ENCODE data around the gene GABRR3. TPM values are rescaled to one million over a fixed set of nuclear protein-coding genes. Genes with fewer than 3 reads are reported as not detected.

Gene GABRR3
- polyA plus RNA-seq, 3 donors = not detected

DNA sequence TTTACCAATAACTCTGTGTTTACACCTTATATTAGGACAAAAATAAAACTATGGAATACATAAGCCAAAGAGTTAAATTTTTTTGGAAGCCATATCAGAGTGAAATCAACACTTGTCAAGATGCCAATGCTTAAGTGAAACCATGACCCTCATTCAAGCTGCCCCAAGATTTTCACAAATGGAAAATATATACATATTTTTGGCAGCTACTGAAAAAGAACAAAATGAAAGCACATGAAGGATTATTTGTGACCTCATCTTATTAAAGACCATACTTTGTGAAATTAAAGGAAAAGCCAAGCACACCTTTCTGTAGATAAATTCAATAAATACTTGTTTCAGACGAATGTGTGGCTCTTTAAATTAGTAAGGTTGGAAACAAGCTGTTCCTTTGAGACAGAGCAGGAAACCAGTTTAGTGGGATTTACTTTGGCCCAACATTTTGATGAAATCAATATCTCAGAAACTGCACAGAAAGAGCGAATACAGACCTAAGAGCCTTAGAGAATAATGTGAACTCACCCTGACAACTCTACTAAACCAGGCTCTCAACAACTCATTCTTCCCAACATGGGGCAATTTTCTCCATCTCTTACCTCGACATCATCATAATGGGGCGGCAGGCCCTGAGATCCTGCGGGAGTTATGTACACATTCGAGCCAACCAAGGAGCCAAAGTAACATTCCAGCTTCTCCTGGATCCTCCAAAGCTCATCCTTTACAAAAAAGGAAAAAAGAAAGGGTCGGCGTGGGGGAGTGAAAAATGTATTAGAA is 73.9 kb downstream of the GABRR3 start:
- no peak overlapping the region for H3K27ac Mint-ChIP-seq
- Histone ChIP-seq H3K4me3 (replicated peaks in 1 of 3; ENCODE audit: low read depth in 2 of 3, low read length in 3 of 3) (no peak overlapping the region), H3K27ac (ENCODE audit: low read depth in 1 of 2, low read length in 2 of 2) (no peak overlapping the region), H3K36me3 (replicated peaks in 1 of 2; ENCODE audit: control insufficient read depth in 1 of 2, insufficient read depth in 2 of 2, low read length in 2 of 2) (peaks cover 33 to 64% of the 10 kb centered on the region in 2 donors), H3K9ac (ENCODE audit: insufficient read depth, low read length, poor library complexity, severe bottlenecking) (no peak overlapping the region), H3K4me2 (replicated peaks; ENCODE audit: extremely low read depth, low read length, poor library complexity, severe bottlenecking) (no peak overlapping the region), H3K4me1 (ENCODE audit: control insufficient read depth in 1 of 2, insufficient read depth in 2 of 2, low read length in 2 of 2) (peaks cover 22 to 27% of the 10 kb centered on the region in 2 donors), H3K9me3 (replicated peaks in 1 of 2; ENCODE audit: control insufficient read depth in 1 of 2, insufficient read depth in 1 of 2, low read length in 2 of 2) (no peaks in the 10 kb centered on the region), H3K27me3 (ENCODE audit: control insufficient read depth in 2 of 2, insufficient read depth in 2 of 2, low read length in 2 of 2) (no peaks in the 10 kb centered on the region), H3K79me2 (ENCODE audit: insufficient read depth, low read length) (peaks cover 5% of the 10 kb centered on the region), H2AFZ (ENCODE audit: insufficient read depth, low read depth, low read length, poor library complexity, severe bottlenecking) (no peak overlapping the region), H4K20me1 (ENCODE audit: insufficient read depth, low read length) (peaks cover 17% of the 10 kb centered on the region)
- H3K9me3 Mint-ChIP-seq = no peaks in the 10 kb centered on the region
- intact Hi-C loops (cut with micrococcal nuclease) = no loop called here
- no peak overlapping the region for H3K4me3 Mint-ChIP-seq
- H3K36me3 Mint-ChIP-seq = peaks cover 47 to 49% of the 10 kb centered on the region in 2 donors
- TF ChIP-seq CTCF (IDR thresholded peaks at IDR 0.05) = no peak
- peaks cover 30% of the 10 kb centered on the region for H3K4me1 Mint-ChIP-seq
- DNase-seq = no peak
- 100% methylated on average over 1 of the region's 8 CpGs for WGBS (ENCODE audit: insufficient coverage)
- H3K27me3 Mint-ChIP-seq (ENCODE audit: low read depth in 3 of 3) = no peaks in the 10 kb centered on the region

- Histone ChIP-seq H3K4me3 (replicated peaks in 1 of 3; ENCODE audit: low read depth in 2 of 3, low read length in 3 of 3) (no peak overlapping the region), H3K27me3 (ENCODE audit: control insufficient read depth in 2 of 2, insufficient read depth in 2 of 2, low read length in 2 of 2) (no peaks in the 10 kb centered on the region), H2AFZ (ENCODE audit: insufficient read depth, low read depth, low read length, poor library complexity, severe bottlenecking) (no peak overlapping the region), H4K20me1 (ENCODE audit: insufficient read depth, low read length) (peaks cover 14% of the 10 kb centered on the region), H3K4me2 (replicated peaks; ENCODE audit: extremely low read depth, low read length, poor library complexity, severe bottlenecking) (no peak overlapping the region), H3K9me3 (replicated peaks in 1 of 2; ENCODE audit: control insufficient read depth in 1 of 2, insufficient read depth in 1 of 2, low read length in 2 of 2) (no peaks in the 10 kb centered on the region), H3K79me2 (ENCODE audit: insufficient read depth, low read length) (peaks cover 5% of the 10 kb centered on the region), H3K36me3 (replicated peaks in 1 of 2; ENCODE audit: control insufficient read depth in 1 of 2, insufficient read depth in 2 of 2, low read length in 2 of 2) (peaks cover 27 to 64% of the 10 kb centered on the region in 2 donors), H3K27ac (ENCODE audit: low read depth in 1 of 2, low read length in 2 of 2) (no peak overlapping the region), H3K4me1 (ENCODE audit: control insufficient read depth in 1 of 2, insufficient read depth in 2 of 2, low read length in 2 of 2) (peaks cover 22 to 27% of the 10 kb centered on the region in 2 donors), H3K9ac (ENCODE audit: insufficient read depth, low read length, poor library complexity, severe bottlenecking) (no peak overlapping the region)
- intact Hi-C loops (cut with micrococcal nuclease) = no loop called here
- no peak for DNase-seq
- H3K27me3 Mint-ChIP-seq (ENCODE audit: low read depth in 3 of 3) = no peaks in the 10 kb centered on the region
- TF ChIP-seq CTCF (IDR thresholded peaks at IDR 0.05) = no peak
- H3K27ac Mint-ChIP-seq = no peak overlapping the region
- WGBS (ENCODE audit: insufficient coverage) = no CpG with 5 or more reads among the region's 5 CpGs
- H3K9me3 Mint-ChIP-seq = no peaks in the 10 kb centered on the region
- H3K4me3 Mint-ChIP-seq = no peak overlapping the region
- H3K4me1 Mint-ChIP-seq = peaks cover 30% of the 10 kb centered on the region
- peaks cover 46 to 47% of the 10 kb centered on the region in 2 donors for H3K36me3 Mint-ChIP-seq
These were observed 74.6 kb downstream of the GABRR3 start for GRCh38 chr3:97960551-97960950.
